ENCODE measurements around the gene CMSS1. TPM values are rescaled to one million over a fixed set of nuclear protein-coding genes. Genes with fewer than 3 reads are reported as not detected.

CMSS1 gene
- total RNA-seq, 4 donors from 2014 or later, result 23.2 to 89.5 (median 67.6) TPM

GRCh38 chr3:100063929-100064461, 246.3 kb downstream of the CMSS1 start:
- Histone ChIP-seq H3K9me3 (no peaks in the 10 kb centered on the region), H3K36me3 (no peaks in the 10 kb centered on the region), H3K27me3 (no peaks in the 10 kb centered on the region), H3K4me3 (no peak overlapping the region), H3K27ac (peak overlapping the region; percentile 45 to 75 (median 70)), H3K4me1 (peaks cover 55 to 60% of the 10 kb centered on the region in 2 donors)
- intact Hi-C loops (cut with DNase I; ENCODE audit: low total_unique reads) (loop anchor here (5.0 kb wide), 1 partner anchor 222 kb away; no protein-coding TSS in a partner anchor), in situ Hi-C loops (cut with MboI; ENCODE audit: low sequenced_read_pairs in 4 of 4) (loop anchor here (10.0 to 25.0 kb wide), 3 partner anchors 191 to 229 kb away; no protein-coding TSS in a partner anchor)
- DNase-seq (no peak), ATAC-seq (peak in 1 of 2 donors; percentile 59)
- TF ChIP-seq POLR2A (IDR thresholded peaks at IDR 0.05) (no peak), CTCF (IDR thresholded peaks at IDR 0.05 in 4 of 5, conservative IDR thresholded peaks at IDR 0.05 in 1 of 5) (no peak)

- intact Hi-C loops (cut with DNase I; ENCODE audit: low total_unique reads), result no loop called here
- no peaks in the 10 kb centered on the region for H3K9me3 ChIP-seq
- no peak for DNase-seq
- peaks cover 50 to 63% of the 10 kb centered on the region in 2 donors for H3K4me1 ChIP-seq
- peak overlapping the region; percentile 24 to 80 (median 44) for H3K27ac ChIP-seq
- in situ Hi-C loops (cut with MboI; ENCODE audit: low sequenced_read_pairs in 4 of 4), result loop anchor here (5.0 to 25.0 kb wide), 4 partner anchors 185 to 233 kb away; no protein-coding TSS in a partner anchor
- no peak overlapping the region for H3K4me3 ChIP-seq
- TF ChIP-seq POLR2A (IDR thresholded peaks at IDR 0.05), result no peak
- no peak for TF ChIP-seq CTCF (IDR thresholded peaks at IDR 0.05 in 4 of 5, conservative IDR thresholded peaks at IDR 0.05 in 1 of 5)
- H3K36me3 ChIP-seq, result no peaks in the 10 kb centered on the region
- no peaks in the 10 kb centered on the region for H3K27me3 ChIP-seq
- ATAC-seq, result no peak
Observed at GRCh38 chr3:100067589-100067988, 249.9 kb downstream of the CMSS1 start.

GRCh38 chr3:100068826-100069225, 251.2 kb downstream of the CMSS1 start:
- Histone ChIP-seq H3K4me3 (peak overlapping the region in 1 of 4 donors; percentile 19), H3K36me3 (no peaks in the 10 kb centered on the region), H3K27ac (peak overlapping the region; percentile 63 to 80 (median 74)), H3K27me3 (no peaks in the 10 kb centered on the region), H3K4me1 (peaks cover 44 to 61% of the 10 kb centered on the region in 2 donors), H3K9me3 (no peaks in the 10 kb centered on the region)
- intact Hi-C loops (cut with DNase I; ENCODE audit: low total_unique reads), result loop anchor here (1.0 to 2.0 kb wide), 2 partner anchors 46 to 185 kb away; partner anchors contain the start of gene FILIP1L
- ATAC-seq (peak; percentile 86 to 89), DNase-seq (peak; percentile 72 to 79)
- in situ Hi-C loops (cut with MboI; ENCODE audit: low sequenced_read_pairs in 4 of 4), result loop anchor here (5.0 to 25.0 kb wide), 4 partner anchors 183 to 234 kb away; no protein-coding TSS in a partner anchor
- TF ChIP-seq POLR2A (IDR thresholded peaks at IDR 0.05), result no peak
- peak; percentile 67 to 86 (median 78) for TF ChIP-seq CTCF (IDR thresholded peaks at IDR 0.05 in 4 of 5, conservative IDR thresholded peaks at IDR 0.05 in 1 of 5)

GRCh38 chr3:100069472-100069871, 251.8 kb downstream of the CMSS1 start:
- peaks cover 45 to 60% of the 10 kb centered on the region in 2 donors for H3K4me1 ChIP-seq
- H3K27ac ChIP-seq, result peak overlapping the region; percentile 63 to 80 (median 74)
- intact Hi-C loops (cut with DNase I; ENCODE audit: low total_unique reads), result loop anchor here (1.0 to 2.0 kb wide), 2 partner anchors 45 to 185 kb away; partner anchors contain the start of gene FILIP1L
- DNase-seq (no peak), ATAC-seq (peak; percentile 2 to 5)
- H3K36me3 ChIP-seq, result no peaks in the 10 kb centered on the region
- TF ChIP-seq CTCF (IDR thresholded peaks at IDR 0.05 in 4 of 5, conservative IDR thresholded peaks at IDR 0.05 in 1 of 5), result no peak
- TF ChIP-seq POLR2A (IDR thresholded peaks at IDR 0.05), result no peak
- H3K9me3 ChIP-seq, result no peaks in the 10 kb centered on the region
- in situ Hi-C loops (cut with MboI; ENCODE audit: low sequenced_read_pairs in 4 of 4), result loop anchor here (5.0 to 25.0 kb wide), 4 partner anchors 183 to 235 kb away; no protein-coding TSS in a partner anchor
- H3K4me3 ChIP-seq, result peak overlapping the region in 1 of 4 donors; percentile 19
- H3K27me3 ChIP-seq, result no peaks in the 10 kb centered on the region
